Measurements from ENCODE around the gene RPN2. TPM values are rescaled to one million over a fixed set of nuclear protein-coding genes. Genes with fewer than 3 reads are reported as not detected.
A peak's percentile ranks its signal among the peaks of the same experiment; 100 is the strongest.

Gene RPN2
- polyA plus RNA-seq, 1 donor from 2014 or later: 151 TPM

- TF ChIP-seq RAD21 (conservative IDR thresholded peaks at IDR 0.05) (peak; percentile 36), EP300 (conservative IDR thresholded peaks at IDR 0.05; ENCODE audit: poor library complexity, severe bottlenecking) (no peak), CTCF (IDR thresholded peaks at IDR 0.05; ENCODE audit: poor library complexity, severe bottlenecking) (peak; percentile 24), MXI1 (conservative IDR thresholded peaks at IDR 0.05; ENCODE audit: poor library complexity, severe bottlenecking) (no peak), REST (IDR thresholded peaks at IDR 0.05; ENCODE audit: borderline replicate concordance) (no peak)
- Histone ChIP-seq H3K27ac (ENCODE audit: low read length) (no peak overlapping the region), H3F3A (ENCODE audit: insufficient read depth, low read length, poor library complexity, severe bottlenecking) (no peaks in the 10 kb centered on the region), H2AFZ (ENCODE audit: low read depth, low read length) (no peak overlapping the region), H3K4me2 (ENCODE audit: low read length) (no peak overlapping the region), H3K79me2 (replicated peaks; ENCODE audit: insufficient read depth, low read length) (no peaks in the 10 kb centered on the region), H3K4me3 (ENCODE audit: low read length) (no peak overlapping the region), H3K9me3 (ENCODE audit: low read length) (no peaks in the 10 kb centered on the region), H3K36me3 (ENCODE audit: insufficient read depth, low read length) (no peaks in the 10 kb centered on the region), H3K9me2 (ENCODE audit: insufficient read depth, low read length) (no peaks in the 10 kb centered on the region), H3K27me3 (ENCODE audit: insufficient read depth, low read depth, low read length) (no peaks in the 10 kb centered on the region), H3K9ac (ENCODE audit: low read length) (no peak overlapping the region), H4K20me1 (ENCODE audit: insufficient read depth) (no peaks in the 10 kb centered on the region)
These were observed 103.4 kb downstream of the RPN2 start for GRCh38 chr20:37282556-37282955.

GRCh38 chr20:37283530-37284195 is 104.5 kb downstream of the RPN2 start:
- no peaks in the 10 kb centered on the region for H3F3A ChIP-seq (ENCODE audit: insufficient read depth, low read length, poor library complexity, severe bottlenecking)
- no peak overlapping the region for H3K4me2 ChIP-seq (ENCODE audit: low read length)
- no peak overlapping the region for H3K9ac ChIP-seq (ENCODE audit: low read length)
- no peaks in the 10 kb centered on the region for H4K20me1 ChIP-seq (ENCODE audit: insufficient read depth)
- H3K79me2 ChIP-seq (replicated peaks; ENCODE audit: insufficient read depth, low read length): no peaks in the 10 kb centered on the region
- no peaks in the 10 kb centered on the region for H3K36me3 ChIP-seq (ENCODE audit: insufficient read depth, low read length)
- no peaks in the 10 kb centered on the region for H3K9me3 ChIP-seq (ENCODE audit: low read length)
- no peak overlapping the region for H2AFZ ChIP-seq (ENCODE audit: low read depth, low read length)
- H3K27me3 ChIP-seq (ENCODE audit: insufficient read depth, low read depth, low read length): no peaks in the 10 kb centered on the region
- H3K9me2 ChIP-seq (ENCODE audit: insufficient read depth, low read length): no peaks in the 10 kb centered on the region
- no peak overlapping the region for H3K4me3 ChIP-seq (ENCODE audit: low read length)
- TF ChIP-seq RAD21 (conservative IDR thresholded peaks at IDR 0.05) (no peak), EZH2 (IDR thresholded peaks at IDR 0.05; ENCODE audit: borderline replicate concordance, insufficient read depth, low read length, poor library complexity, severe bottlenecking) (no peak), POLR2AphosphoS5 (IDR thresholded peaks at IDR 0.05) (no peak), REST (IDR thresholded peaks at IDR 0.05; ENCODE audit: borderline replicate concordance) (no peak), SMC3 (conservative IDR thresholded peaks at IDR 0.05; ENCODE audit: poor library complexity) (no peak)
- H3K27ac ChIP-seq (ENCODE audit: low read length): no peak overlapping the region

Measured in neural cell (in vitro differentiated cells).